CD8-positive, alpha-beta memory T cell (primary cell): ENCODE data around the gene SCN8A. TPM values are rescaled to one million over a fixed set of nuclear protein-coding genes. Genes with fewer than 3 reads are reported as not detected.
A peak's percentile ranks its signal among the peaks of the same experiment; 100 is the strongest.

Experiments used
- CTCF ChIA-PET: fragments of 350-600 bp; sonication (Branson Sonifier 250); formaldehyde crosslinking; loops from one replicate; lab custom pipeline; 2021; ENCODE audit warnings: antibody characterized with exemption; lab: Charles Lee
- POLR2A ChIA-PET: fragments of 350-600 bp; sonication (Branson Sonifier 250); formaldehyde crosslinking; loops from one replicate; lab custom pipeline; 2021; ENCODE audit warnings: antibody characterized with exemption; lab: Charles Lee
- DNase-seq, 5 donors: peaks; one replicate each; pipeline versions ENCODE4 v3.0.0 to v3.0.0-alpha.2; 2020 to 2022; ENCODE audit warnings: mixed read lengths in 1 of 5
- H3K27ac ChIP-seq: one replicate; pipeline ENCODE4 v1.7.0; 2013; ENCODE audit warnings: low read depth, mild to moderate bottlenecking, low read length, moderate library complexity
- H3K27me3 ChIP-seq: 2 replicates; pipeline ENCODE4 v1.7.0; 2013; ENCODE audit warnings: low read length, mild to moderate bottlenecking; ENCODE audit not compliant: insufficient read depth, poor library complexity, severe bottlenecking
- H3K36me3 ChIP-seq: 2 replicates; pipeline ENCODE4 v1.7.0; 2013; ENCODE audit warnings: mild to moderate bottlenecking, low read length, moderate library complexity; ENCODE audit not compliant: insufficient read depth
- H3K4me1 ChIP-seq: 2 replicates; pipeline ENCODE4 v1.7.0; 2013; ENCODE audit warnings: mild to moderate bottlenecking, low read length, moderate library complexity; ENCODE audit not compliant: insufficient read depth
- H3K4me3 ChIP-seq: 2 replicates; pipeline ENCODE4 v1.7.0; 2013; ENCODE audit warnings: mild to moderate bottlenecking, low read length
- H3K9me3 ChIP-seq: 2 replicates; pipeline ENCODE4 v1.7.0; 2013; ENCODE audit warnings: mild to moderate bottlenecking, low read length
- H3K27ac Mint-ChIP-seq, 8 donors: one replicate each; pipeline ENCODE4 v1.8.0; 2020 to 2021; ENCODE audit warnings: mixed read lengths in 8 of 8, mild to moderate bottlenecking in 6 of 8, inconsistent platforms in 3 of 8, moderate library complexity in 3 of 8
- H3K27me3 Mint-ChIP-seq, 2 donors: one replicate each; pipeline ENCODE4 v1.8.0; 2020 to 2021; ENCODE audit warnings: mixed read lengths in 2 of 2, mild to moderate bottlenecking in 1 of 2, moderate library complexity in 1 of 2
- H3K36me3 Mint-ChIP-seq, 3 donors: one replicate each; pipeline ENCODE4 v1.8.0; 2020 to 2021; ENCODE audit warnings: mixed read lengths in 3 of 3, inconsistent platforms in 1 of 3, mild to moderate bottlenecking in 1 of 3
- H3K4me1 Mint-ChIP-seq, 3 donors: one replicate each; pipeline ENCODE4 v1.8.0; 2020 to 2021; ENCODE audit warnings: mixed read lengths in 3 of 3, inconsistent platforms in 1 of 3, mild to moderate bottlenecking in 1 of 3
- H3K4me3 Mint-ChIP-seq, 7 donors: one replicate each; pipeline ENCODE4 v1.8.0; 2020 to 2021; ENCODE audit warnings: mixed read lengths in 7 of 7, mild to moderate bottlenecking in 6 of 7, moderate library complexity in 4 of 7, inconsistent platforms in 2 of 7
- H3K9me3 Mint-ChIP-seq, 5 donors: one replicate each; pipeline ENCODE4 v1.8.0; 2020 to 2022; ENCODE audit warnings: mixed read lengths in 5 of 5, mild to moderate bottlenecking in 3 of 5, moderate library complexity in 2 of 5, inconsistent platforms in 1 of 5
- polyA plus RNA-seq: library from polyadenylated mRNA; unstranded; fragments of 300-500 nt; fragmentation: Illumina TruSeq; gene quantifications from one replicate; pipeline ENCODE4 v1.2.3, GENCODE V29; 2021
- total RNA-seq, 2 experiments: library from RNA; stranded (reverse); gene quantifications; one replicate each; pipeline ENCODE4 v1.2.3, GENCODE V29; 2021

The SCN8A gene
- total and polyA plus RNA-seq, 3 experiments from 2014 or later: 0.66 to 1.1 (median 0.83) TPM

DNA sequence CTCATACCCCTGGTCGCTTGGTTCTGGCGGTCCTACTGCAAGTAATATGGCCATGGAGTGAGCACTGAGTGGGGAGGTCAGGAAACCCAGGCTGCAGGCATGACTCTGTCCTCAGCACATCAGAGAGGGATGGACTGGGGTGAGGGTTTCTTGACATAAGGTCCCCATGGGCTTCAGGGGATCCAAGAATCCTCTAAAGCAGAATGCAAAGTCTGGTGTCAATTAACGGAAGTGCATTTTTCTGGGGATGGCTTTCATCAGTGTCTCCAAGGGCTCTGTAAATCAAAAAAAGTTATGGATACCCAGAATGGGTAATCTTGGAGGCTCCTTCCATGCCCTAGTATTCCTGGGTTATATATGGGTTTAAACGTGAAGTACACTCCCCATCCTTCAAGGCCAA lies 253.8 kb downstream of the SCN8A start:
- H3K36me3 Mint-ChIP-seq: peaks cover 0 to 4% (median 0%) of the 10 kb centered on the region in 3 donors
- no peak for DNase-seq
- Histone ChIP-seq H3K4me1 (peaks cover 8% of the 10 kb centered on the region), H3K27me3 (peaks cover 42% of the 10 kb centered on the region), H3K4me3 (no peak overlapping the region), H3K9me3 (no peaks in the 10 kb centered on the region), H3K36me3 (no peaks in the 10 kb centered on the region), H3K27ac (no peak overlapping the region)
- H3K4me3 Mint-ChIP-seq: peak overlapping the region in 1 of 7 donors; percentile 69
- H3K4me1 Mint-ChIP-seq: peaks cover 5 to 19% (median 10%) of the 10 kb centered on the region in 3 donors
- POLR2A ChIA-PET: no interaction called here
- peaks cover 43 to 59% of the 10 kb centered on the region in 2 donors for H3K27me3 Mint-ChIP-seq
- CTCF ChIA-PET: interaction anchor here (1.2 kb wide), 1 partner anchor 24 kb away, joined by 3 read pairs; no protein-coding TSS in a partner anchor
- no peak overlapping the region for H3K27ac Mint-ChIP-seq
- no peaks in the 10 kb centered on the region for H3K9me3 Mint-ChIP-seq

DNA sequence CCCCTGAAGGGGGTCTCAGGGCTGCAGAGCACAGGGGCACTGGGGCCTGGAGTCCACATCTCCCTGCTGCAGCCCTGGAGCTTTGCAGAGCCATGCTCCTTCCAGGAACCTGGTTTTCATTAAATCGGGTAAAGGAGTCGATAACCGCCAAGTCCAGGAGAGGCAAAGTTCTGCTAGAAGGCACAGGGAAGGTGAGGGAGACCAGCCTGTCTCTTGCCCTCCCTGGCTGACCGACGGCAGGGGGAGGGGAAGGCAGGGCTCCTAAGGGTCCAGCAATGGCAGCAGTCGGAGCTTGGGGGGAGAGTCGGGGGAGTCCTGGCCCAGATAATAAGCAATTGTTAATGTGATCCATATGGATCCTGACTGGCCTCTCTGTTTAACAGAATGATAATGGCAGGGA lies 254.4 kb downstream of the SCN8A start:
- Mint-ChIP-seq H3K4me3 (peak overlapping the region in 3 of 7 donors; percentile 12 to 68 (median 20)), H3K27me3 (peaks cover 41 to 59% of the 10 kb centered on the region in 2 donors), H3K9me3 (no peaks in the 10 kb centered on the region)

DNA sequence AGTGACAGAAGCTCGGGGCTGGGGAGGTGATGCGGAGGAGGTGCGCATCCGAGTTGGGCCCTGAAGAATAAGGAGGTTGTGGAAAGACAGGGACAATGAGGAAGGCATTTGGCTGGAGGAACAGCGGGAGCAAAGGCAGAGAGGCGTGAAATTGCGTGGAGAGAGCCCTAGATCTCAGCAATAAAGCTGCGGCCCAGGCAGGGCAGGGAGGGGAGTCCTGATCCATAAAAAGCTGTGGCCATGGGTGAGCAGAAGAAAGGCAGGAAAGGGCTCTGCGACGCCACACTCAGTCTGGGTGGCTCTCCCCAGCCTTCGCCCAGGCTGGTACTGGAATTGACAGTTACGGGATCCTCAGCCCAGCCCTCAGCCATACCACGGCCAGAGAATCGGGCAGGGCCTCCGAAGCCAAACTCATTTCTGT lies 255.2 kb downstream of the SCN8A start:
- Histone ChIP-seq H3K27me3 (peaks cover 35% of the 10 kb centered on the region), H3K27ac (no peak overlapping the region), H3K4me3 (no peak overlapping the region), H3K36me3 (no peaks in the 10 kb centered on the region), H3K4me1 (peaks cover 8% of the 10 kb centered on the region), H3K9me3 (no peaks in the 10 kb centered on the region)
- Mint-ChIP-seq H3K36me3 (peaks cover 0 to 4% (median 0%) of the 10 kb centered on the region in 3 donors), H3K4me3 (peak overlapping the region in 5 of 7 donors; percentile 50 to 79 (median 74)), H3K27ac (peak overlapping the region in 1 of 8 donors; percentile 89), H3K27me3 (peaks cover 41 to 64% of the 10 kb centered on the region in 2 donors), H3K4me1 (peaks cover 5 to 24% (median 11%) of the 10 kb centered on the region in 3 donors), H3K9me3 (no peaks in the 10 kb centered on the region)
- no peak for DNase-seq
- ChIA-PET CTCF (no interaction called here), POLR2A (no interaction called here)

More for the DNA sequence above, 254.4 kb downstream of the SCN8A start:
- peaks cover 5 to 19% (median 10%) of the 10 kb centered on the region in 3 donors for H3K4me1 Mint-ChIP-seq
- DNase-seq: no peak
- no peak overlapping the region for H3K27ac Mint-ChIP-seq
- H3K27ac ChIP-seq: no peak overlapping the region
- H3K4me3 ChIP-seq: no peak overlapping the region
- POLR2A ChIA-PET: no interaction called here
- peaks cover 42% of the 10 kb centered on the region for H3K27me3 ChIP-seq
- CTCF ChIA-PET: interaction anchor here (1.2 kb wide), 1 partner anchor 24 kb away, joined by 3 read pairs; no protein-coding TSS in a partner anchor
- H3K4me1 ChIP-seq: peaks cover 8% of the 10 kb centered on the region
- no peaks in the 10 kb centered on the region for H3K36me3 ChIP-seq
- peaks cover 0 to 4% (median 0%) of the 10 kb centered on the region in 3 donors for H3K36me3 Mint-ChIP-seq
- no peaks in the 10 kb centered on the region for H3K9me3 ChIP-seq

GRCh38 chr12:51846911-51847642 lies 256.0 kb downstream of the SCN8A start:
- POLR2A ChIA-PET: no interaction called here
- no peaks in the 10 kb centered on the region for H3K36me3 ChIP-seq
- DNase-seq: peak in 4 of 5 donors; percentile 15 to 36 (median 22)
- H3K9me3 ChIP-seq: no peaks in the 10 kb centered on the region
- H3K27ac ChIP-seq: no peak overlapping the region
- peaks cover 35% of the 10 kb centered on the region for H3K27me3 ChIP-seq
- CTCF ChIA-PET: no interaction called here
- H3K4me1 ChIP-seq: peaks cover 8% of the 10 kb centered on the region
- peaks cover 5 to 26% (median 13%) of the 10 kb centered on the region in 3 donors for H3K4me1 Mint-ChIP-seq
- H3K36me3 Mint-ChIP-seq: peaks cover 0 to 4% (median 0%) of the 10 kb centered on the region in 3 donors
- peak overlapping the region; percentile 45 to 87 (median 80) for H3K4me3 Mint-ChIP-seq
- H3K9me3 Mint-ChIP-seq: no peaks in the 10 kb centered on the region
- H3K27me3 Mint-ChIP-seq: peaks cover 37 to 61% of the 10 kb centered on the region in 2 donors
- peak overlapping the region; percentile 19 for H3K4me3 ChIP-seq
- peak overlapping the region in 2 of 8 donors; percentile 70 to 84 for H3K27ac Mint-ChIP-seq

DNA sequence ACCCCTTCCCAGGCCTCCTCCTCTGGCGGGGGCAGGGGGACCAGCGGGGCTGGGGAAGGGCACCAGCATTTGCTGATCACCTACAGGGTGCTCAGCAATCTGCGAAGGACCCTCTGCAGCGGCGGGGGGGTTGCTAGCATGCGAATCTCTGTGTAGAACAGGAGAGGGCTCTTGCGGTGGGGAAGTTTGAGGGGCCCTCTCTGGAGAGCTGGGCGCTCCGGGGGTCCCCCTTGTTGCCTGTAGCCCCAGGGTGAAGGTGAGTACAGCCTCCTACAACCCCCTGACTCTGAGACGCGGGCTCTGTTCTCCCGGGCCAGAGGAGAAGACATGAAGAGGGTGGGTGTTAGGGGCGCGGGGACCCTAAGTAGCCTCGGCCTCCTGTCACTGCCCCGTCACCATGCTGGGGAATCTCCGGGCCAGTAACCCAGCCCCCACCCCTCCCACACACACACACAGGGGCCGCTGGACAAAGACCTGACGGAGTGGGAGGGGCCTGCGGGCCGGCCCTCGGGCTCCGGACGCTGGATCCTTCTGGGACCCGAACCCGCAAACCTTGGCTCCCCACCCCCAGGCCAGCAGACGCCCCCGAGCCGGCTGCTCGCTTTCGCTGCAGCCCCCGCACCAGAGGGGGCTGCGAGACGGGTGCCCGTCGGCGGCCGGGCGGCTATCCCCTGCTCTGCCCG lies 256.8 kb downstream of the SCN8A start:
- DNase-seq: no peak
- Mint-ChIP-seq H3K36me3 (peaks cover 0 to 4% (median 0%) of the 10 kb centered on the region in 3 donors), H3K4me3 (peak overlapping the region; percentile 41 to 81 (median 59)), H3K27me3 (peaks cover 36 to 58% of the 10 kb centered on the region in 2 donors), H3K27ac (peak overlapping the region in 1 of 8 donors; percentile 57), H3K4me1 (peaks cover 5 to 26% (median 13%) of the 10 kb centered on the region in 3 donors), H3K9me3 (no peaks in the 10 kb centered on the region)
- Histone ChIP-seq H3K9me3 (no peaks in the 10 kb centered on the region), H3K36me3 (no peaks in the 10 kb centered on the region), H3K27me3 (peaks cover 30% of the 10 kb centered on the region), H3K4me1 (peaks cover 8% of the 10 kb centered on the region), H3K4me3 (no peak overlapping the region), H3K27ac (no peak overlapping the region)
- POLR2A ChIA-PET: no interaction called here
- CTCF ChIA-PET: no interaction called here

GRCh38 chr12:51848326-51848727 lies 257.3 kb downstream of the SCN8A start, which contains the start of gene FIGNL2:
Gene FIGNL2, minus strand, starts transcription at chr12:51848718. Its CDS starts 26,305 bp downstream, at chr12:51822413.
- Mint-ChIP-seq H3K4me3 (peak within 1 kb of the TSS; percentile 41 to 81 (median 59)), H3K36me3 (peaks cover 0 to 4% (median 0%) of the 10 kb centered on the region in 3 donors), H3K27ac (peak within 1 kb of the TSS in 1 of 8 donors; percentile 57), H3K27me3 (peaks cover 38 to 59% of the 10 kb centered on the region in 2 donors), H3K9me3 (no peaks in the 10 kb centered on the region), H3K4me1 (peaks cover 5 to 26% (median 13%) of the 10 kb centered on the region in 3 donors)
- H3K4me3 ChIP-seq: no peak within 1 kb of the TSS
- ChIA-PET POLR2A (no interaction called here), CTCF (no interaction called here)
- peaks cover 8% of the 10 kb centered on the region for H3K4me1 ChIP-seq
- no peak for DNase-seq
- no peak within 1 kb of the TSS for H3K27ac ChIP-seq
- no peaks in the 10 kb centered on the region for H3K36me3 ChIP-seq
- peaks cover 28% of the 10 kb centered on the region for H3K27me3 ChIP-seq
- no peaks in the 10 kb centered on the region for H3K9me3 ChIP-seq

- Histone ChIP-seq H3K27me3 (peaks cover 26% of the 10 kb centered on the region), H3K36me3 (no peaks in the 10 kb centered on the region), H3K9me3 (no peaks in the 10 kb centered on the region), H3K4me3 (no peak overlapping the region), H3K27ac (no peak overlapping the region), H3K4me1 (peaks cover 8% of the 10 kb centered on the region)
- DNase-seq: no peak
- H3K9me3 Mint-ChIP-seq: no peaks in the 10 kb centered on the region
- no peak overlapping the region for H3K27ac Mint-ChIP-seq
- ChIA-PET POLR2A (no interaction called here), CTCF (interaction anchor here (0.7 to 1.4 kb wide), 2 partner anchors 15 to 25 kb away, joined by 3 to 4 read pairs; no protein-coding TSS in a partner anchor)
- H3K4me3 Mint-ChIP-seq: no peak overlapping the region
- H3K4me1 Mint-ChIP-seq: peaks cover 5 to 26% (median 13%) of the 10 kb centered on the region in 3 donors
- H3K27me3 Mint-ChIP-seq: peaks cover 35 to 57% of the 10 kb centered on the region in 2 donors
- H3K36me3 Mint-ChIP-seq: peaks cover 0 to 4% (median 0%) of the 10 kb centered on the region in 3 donors
Observed at GRCh38 chr12:51848841-51849735, 258.1 kb downstream of the SCN8A start.
